ENCODE results near the gene NELFA. TPM values are rescaled to one million over a fixed set of nuclear protein-coding genes. Genes with fewer than 3 reads are reported as not detected.

Gene NELFA
- total RNA-seq, 1 donor from 2014 or later: 55.2 TPM

- Mint-ChIP-seq H3K27ac (ENCODE audit: unreplicated experiment) (no peak overlapping the region), H3K4me1 (no peaks in the 10 kb centered on the region)
These were observed 75.1 kb downstream of the NELFA start for GRCh38 chr4:1933700-1934099.

GRCh38 chr4:1932736-1933135, 76.0 kb downstream of the NELFA start:
- no peaks in the 10 kb centered on the region for H3K9me3 Mint-ChIP-seq
- TF ChIP-seq CTCF (conservative IDR thresholded peaks at IDR 0.05): no peak
- no peak overlapping the region for H3K4me3 Mint-ChIP-seq
- no peaks in the 10 kb centered on the region for H3K27me3 Mint-ChIP-seq (ENCODE audit: low read depth)
- peaks cover 6% of the 10 kb centered on the region for H3K36me3 Mint-ChIP-seq (ENCODE audit: low read depth)
- no peak overlapping the region for H3K27ac Mint-ChIP-seq (ENCODE audit: unreplicated experiment)
- DNase-seq (ENCODE audit: low read depth, low spot score): no peak
- no peaks in the 10 kb centered on the region for H3K4me1 Mint-ChIP-seq

More at GRCh38 chr4:1933700-1934099, 75.1 kb downstream of the NELFA start:
- H3K27me3 Mint-ChIP-seq (ENCODE audit: low read depth): no peaks in the 10 kb centered on the region
- H3K9me3 Mint-ChIP-seq: no peaks in the 10 kb centered on the region
- peaks cover 9% of the 10 kb centered on the region for H3K36me3 Mint-ChIP-seq (ENCODE audit: low read depth)
- no peak for DNase-seq (ENCODE audit: low read depth, low spot score)
- TF ChIP-seq CTCF (conservative IDR thresholded peaks at IDR 0.05): no peak
- H3K4me3 Mint-ChIP-seq: no peak overlapping the region

Small RNAs within 50 kb of the gene (microRNA-seq; reads per million reads assigned to microRNA genes)
- 8.9 reads per million, percentile 14 among the genes with 10 or more reads in this experiment for gene MIR943

Other genes with a start within 250 kb of the NELFA start
- 42.5 and 48.1 TPM in 2 replicates for gene FGFR3, start 215.7 kb downstream of the NELFA start, total RNA-seq
- 59.5 and 60.6 TPM in 2 replicates for gene LETM1, start 152.8 kb downstream of the NELFA start, total RNA-seq
- 269 and 274 TPM in 2 replicates for gene NSD2, start 137.6 kb downstream of the NELFA start, total RNA-seq
- gene NAT8L, start 50.4 kb upstream of the NELFA start, total RNA-seq: 18.8 and 19.5 TPM in 2 replicates
- gene HAUS3, start 233.1 kb upstream of the NELFA start, total RNA-seq: 26.1 and 26.9 TPM in 2 replicates
- 4.0 and 5.6 TPM in 2 replicates for gene POLN, start 233.1 kb upstream of the NELFA start, total RNA-seq